ENCODE measurements around the gene BCL2A1.

DNA sequence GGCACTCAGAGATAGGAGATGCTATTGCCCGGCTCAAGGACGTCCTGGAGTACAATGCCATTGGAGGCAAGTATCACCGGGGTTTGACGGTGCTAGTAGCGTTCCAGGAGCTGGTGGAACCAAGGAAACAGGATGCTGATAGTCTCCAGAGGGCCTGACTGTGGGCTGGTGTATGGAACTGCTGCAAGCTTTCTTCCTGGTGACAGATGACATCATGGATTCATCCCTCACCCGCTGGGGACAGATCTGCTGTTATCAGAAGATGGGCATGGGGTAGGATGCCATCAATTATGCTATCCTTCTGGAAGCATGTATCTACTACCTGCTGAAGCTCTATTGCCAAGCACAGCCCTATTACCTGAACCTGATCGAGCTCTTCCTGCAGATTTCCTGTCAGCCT is 26.4 kb downstream of the BCL2A1 start:
- TF ChIP-seq, protein P1, sequence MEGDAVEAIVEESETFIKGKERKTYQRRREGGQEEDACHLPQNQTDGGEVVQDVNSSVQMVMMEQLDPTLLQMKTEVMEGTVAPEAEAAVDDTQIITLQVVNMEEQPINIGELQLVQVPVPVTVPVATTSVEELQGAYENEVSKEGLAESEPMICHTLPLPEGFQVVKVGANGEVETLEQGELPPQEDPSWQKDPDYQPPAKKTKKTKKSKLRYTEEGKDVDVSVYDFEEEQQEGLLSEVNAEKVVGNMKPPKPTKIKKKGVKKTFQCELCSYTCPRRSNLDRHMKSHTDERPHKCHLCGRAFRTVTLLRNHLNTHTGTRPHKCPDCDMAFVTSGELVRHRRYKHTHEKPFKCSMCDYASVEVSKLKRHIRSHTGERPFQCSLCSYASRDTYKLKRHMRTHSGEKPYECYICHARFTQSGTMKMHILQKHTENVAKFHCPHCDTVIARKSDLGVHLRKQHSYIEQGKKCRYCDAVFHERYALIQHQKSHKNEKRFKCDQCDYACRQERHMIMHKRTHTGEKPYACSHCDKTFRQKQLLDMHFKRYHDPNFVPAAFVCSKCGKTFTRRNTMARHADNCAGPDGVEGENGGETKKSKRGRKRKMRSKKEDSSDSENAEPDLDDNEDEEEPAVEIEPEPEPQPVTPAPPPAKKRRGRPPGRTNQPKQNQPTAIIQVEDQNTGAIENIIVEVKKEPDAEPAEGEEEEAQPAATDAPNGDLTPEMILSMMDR (IDR thresholded peaks at IDR 0.05): no peak
- no peak for TF ChIP-seq EZH2 (IDR thresholded peaks at IDR 0.05; ENCODE audit: borderline replicate concordance, insufficient read depth, low read depth, low read length, poor library complexity, severe bottlenecking)

Measured in B cell (primary cell).